Amniotic stem cell (primary cell): ENCODE measurements around the gene BSG.
"Not testable (repeated sequence)": the region's sequence is repeated elsewhere in the genome, so short reads cannot be mapped to it uniquely, and the experiment has no call there.

Source experiments
- DNase-seq: peaks from one replicate; lab custom pipeline; 2025; lab: John Stamatoyannopoulos, UW

BSG gene

GRCh38 chr19:572743-573518 lies 535 bp downstream of the BSG start:
- no peak for DNase-seq

GRCh38 chr19:573519-573825 lies 1.1 kb downstream of the BSG start:
- DNase-seq, result no peak

- no peak for DNase-seq
Measured at GRCh38 chr19:574658-575526, 2.5 kb downstream of the BSG start.

- no peak for DNase-seq
Measured at GRCh38 chr19:575527-576506, 3.4 kb downstream of the BSG start.

- no peak for DNase-seq
Measured at GRCh38 chr19:576768-577438, 4.5 kb downstream of the BSG start.

GRCh38 chr19:577439-578392 lies 5.3 kb downstream of the BSG start:
- no peak for DNase-seq

- DNase-seq, result no peak
Measured at GRCh38 chr19:579111-579841, 6.9 kb downstream of the BSG start.

- DNase-seq, result no peak
Measured at GRCh38 chr19:579842-580155, 7.4 kb downstream of the BSG start.

- no peak for DNase-seq
Measured at GRCh38 chr19:580274-580835, 8.0 kb downstream of the BSG start.

- no peak for DNase-seq
Measured at GRCh38 chr19:581399-582111, 9.2 kb downstream of the BSG start.

GRCh38 chr19:582497-583197 lies 10.3 kb downstream of the BSG start:
- no peak for DNase-seq

GRCh38 chr19:583198-583967 lies 11.0 kb downstream of the BSG start:
- DNase-seq, result no peak

GRCh38 chr19:583968-584239 lies 11.5 kb downstream of the BSG start:
- DNase-seq, result no peak

GRCh38 chr19:584240-585001 lies 12.0 kb downstream of the BSG start:
- no peak for DNase-seq

GRCh38 chr19:585146-585545 lies 12.8 kb downstream of the BSG start:
- DNase-seq, result not testable (repeated sequence)

GRCh38 chr19:585551-586110 lies 13.2 kb downstream of the BSG start:
- no peak for DNase-seq
